NCI-H1048 (cell line): ENCODE data around the gene GREB1L.
"Not testable (repeated sequence)": the region's sequence is repeated elsewhere in the genome, so short reads cannot be mapped to it uniquely, and the experiment has no call there.

ENCODE experiments used
- DNase-seq: peaks from one replicate; lab custom pipeline; 2025; lab: John Stamatoyannopoulos, UW

GREB1L gene

GRCh38 chr18:21369146-21369545 lies 127.1 kb downstream of the GREB1L start:
- DNase-seq: no peak

- not testable (repeated sequence) for DNase-seq
Observed at GRCh38 chr18:21369597-21369996, 127.6 kb downstream of the GREB1L start.

- DNase-seq: no peak
Observed at GRCh38 chr18:21383031-21383430, 141.0 kb downstream of the GREB1L start.

- no peak for DNase-seq
Observed at GRCh38 chr18:21386523-21387240, 144.7 kb downstream of the GREB1L start.

- no peak for DNase-seq
Observed at GRCh38 chr18:21387886-21388285, 145.9 kb downstream of the GREB1L start.

- DNase-seq: no peak
Observed at GRCh38 chr18:21389283-21389682, 147.3 kb downstream of the GREB1L start.

GRCh38 chr18:21389903-21390302 lies 147.9 kb downstream of the GREB1L start:
- DNase-seq: no peak

GRCh38 chr18:21391074-21391673 lies 149.1 kb downstream of the GREB1L start:
- DNase-seq: no peak

- DNase-seq: no peak
Observed at GRCh38 chr18:21393986-21394385, 152.0 kb downstream of the GREB1L start.

- DNase-seq: no peak
Observed at GRCh38 chr18:21398121-21398520, 156.1 kb downstream of the GREB1L start.

- no peak for DNase-seq
Observed at GRCh38 chr18:21402272-21402671, 160.2 kb downstream of the GREB1L start.

GRCh38 chr18:21404426-21404825 lies 162.4 kb downstream of the GREB1L start:
- no peak for DNase-seq

GRCh38 chr18:21406116-21406515 lies 164.1 kb downstream of the GREB1L start:
- DNase-seq: no peak

- no peak for DNase-seq
Observed at GRCh38 chr18:21408681-21409080, 166.6 kb downstream of the GREB1L start.

GRCh38 chr18:21433436-21433835 lies 191.4 kb downstream of the GREB1L start:
- DNase-seq: no peak

- no peak for DNase-seq
Observed at GRCh38 chr18:21439431-21439846, 197.4 kb downstream of the GREB1L start.

GRCh38 chr18:21441670-21442069 lies 199.6 kb downstream of the GREB1L start:
- DNase-seq: no peak

GRCh38 chr18:21443776-21444464 lies 201.9 kb downstream of the GREB1L start:
- no peak for DNase-seq

- no peak for DNase-seq
Observed at GRCh38 chr18:21444465-21445212, 202.6 kb downstream of the GREB1L start.

- no peak for DNase-seq
Observed at GRCh38 chr18:21448299-21448698, 206.3 kb downstream of the GREB1L start.

- DNase-seq: no peak
Observed at GRCh38 chr18:21449367-21450290, 207.6 kb downstream of the GREB1L start.
